Erythroblast (primary cell): ENCODE measurements around the gene SLC37A2.
A peak's percentile ranks its signal among the peaks of the same experiment; 100 is the strongest.

Experiments
- DNase-seq, 2 experiments: peaks; one replicate each; lab custom pipeline; 2025; lab: John Stamatoyannopoulos, UW
- GATA1 ChIP-seq: IDR thresholded peaks from 2 replicates; pipeline ENCODE4 v1.6.1; 2011; ENCODE audit warnings: low read depth, mild to moderate bottlenecking, control low read depth, low read length, moderate library complexity
- POLR2A ChIP-seq: IDR thresholded peaks from 2 replicates; pipeline ENCODE4 v1.6.1; 2011; ENCODE audit warnings: mild to moderate bottlenecking, low read length

Gene SLC37A2

DNA sequence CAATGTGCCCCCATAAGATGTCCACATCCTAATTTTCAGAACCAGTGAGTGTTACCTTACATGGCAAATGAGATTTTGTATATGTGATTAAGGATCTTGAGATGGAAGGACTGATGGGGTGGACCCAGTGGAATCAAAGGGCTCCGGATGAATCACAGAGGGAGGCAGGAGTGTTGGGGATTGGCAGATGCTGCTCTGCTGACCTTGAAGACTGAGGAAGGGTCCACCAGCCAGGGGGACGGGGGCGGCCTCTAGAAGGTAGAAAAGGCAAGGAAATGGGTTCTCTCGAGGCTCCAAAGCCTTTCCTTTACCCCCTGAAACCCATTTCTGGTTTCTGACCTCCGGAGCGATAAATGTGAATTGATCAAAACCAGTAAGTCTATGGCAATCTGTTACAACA lies 29.6 kb downstream of the SLC37A2 start:
- no peak for TF ChIP-seq POLR2A
- no peak for TF ChIP-seq GATA1
- no peak for DNase-seq

- DNase-seq = no peak
- TF ChIP-seq GATA1 = no peak
- TF ChIP-seq POLR2A = no peak
Measured at GRCh38 chr11:125093502-125093901, 30.4 kb downstream of the SLC37A2 start.

GRCh38 chr11:125094731-125095130 lies 31.6 kb downstream of the SLC37A2 start:
- no peak for TF ChIP-seq GATA1
- no peak for TF ChIP-seq POLR2A
- DNase-seq = no peak

- TF ChIP-seq GATA1 (no peak), POLR2A (no peak)
Measured at GRCh38 chr11:125100136-125100535, 37.0 kb downstream of the SLC37A2 start.

GRCh38 chr11:125101596-125101995 lies 38.5 kb downstream of the SLC37A2 start:
- TF ChIP-seq GATA1 (no peak), POLR2A (no peak)
- no peak for DNase-seq

More at GRCh38 chr11:125100136-125100535, 37.0 kb downstream of the SLC37A2 start:
- DNase-seq = no peak

DNA sequence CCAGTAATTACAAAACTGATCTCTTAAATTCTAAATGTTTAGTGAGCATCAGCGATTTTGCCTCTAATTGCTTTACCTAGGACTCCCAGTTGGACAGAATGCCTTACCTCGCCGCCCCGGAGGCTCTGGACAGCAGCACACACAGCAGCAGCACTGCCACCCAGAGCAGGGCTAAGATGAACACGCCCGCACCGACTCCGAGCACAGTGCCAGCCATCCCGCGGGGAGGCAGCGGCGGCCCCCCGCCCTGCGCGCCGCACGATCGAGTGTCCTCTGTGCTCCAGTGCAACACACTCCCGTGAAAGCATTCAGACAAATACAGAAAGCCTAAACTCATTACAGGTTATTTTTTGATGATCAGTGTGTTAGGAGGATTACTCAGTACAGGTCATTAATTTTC lies 38.9 kb downstream of the SLC37A2 start:
- TF ChIP-seq GATA1 = no peak
- no peak for TF ChIP-seq POLR2A
- no peak for DNase-seq

DNA sequence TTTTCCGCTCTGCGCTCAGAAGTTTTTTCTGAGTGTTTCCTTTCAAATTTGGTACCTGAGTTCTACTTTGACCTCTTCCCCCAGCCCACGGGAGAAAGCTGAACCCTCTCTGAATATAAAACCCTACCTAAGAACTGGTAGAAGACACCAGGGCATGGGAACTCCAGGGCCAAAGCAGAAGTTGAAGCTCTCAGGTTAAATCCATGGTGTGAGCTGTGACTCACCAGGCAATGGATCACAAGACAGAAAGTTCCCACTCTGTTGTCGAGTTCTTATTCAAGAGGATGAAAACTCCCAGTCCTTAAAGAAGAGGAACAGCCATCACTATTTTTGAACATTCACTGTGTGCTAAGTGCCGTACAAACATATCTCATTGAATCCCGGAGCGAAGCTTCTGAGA lies 39.4 kb downstream of the SLC37A2 start:
- TF ChIP-seq POLR2A (no peak), GATA1 (no peak)
- no peak for DNase-seq

DNA sequence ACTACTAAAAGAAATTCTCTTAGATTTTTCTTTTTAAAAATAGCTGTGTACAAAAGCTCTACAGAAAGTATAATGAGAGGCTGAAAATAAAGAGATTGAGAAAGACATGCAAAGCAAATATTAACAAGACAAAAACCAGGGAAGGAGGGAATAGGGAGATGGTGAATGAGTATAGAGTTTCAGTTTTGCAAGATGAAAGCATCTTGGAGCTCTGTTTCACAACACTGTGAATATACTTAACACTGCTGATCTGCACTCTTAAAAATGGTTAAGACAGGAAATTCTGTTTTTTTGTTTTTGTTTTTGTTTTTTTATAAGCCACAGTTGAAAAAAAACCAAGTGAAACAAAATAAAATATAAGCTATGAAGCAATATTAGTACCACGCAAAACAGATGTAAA lies 42.8 kb downstream of the SLC37A2 start:
- DNase-seq = no peak
- TF ChIP-seq GATA1 = no peak
- TF ChIP-seq POLR2A = no peak

DNA sequence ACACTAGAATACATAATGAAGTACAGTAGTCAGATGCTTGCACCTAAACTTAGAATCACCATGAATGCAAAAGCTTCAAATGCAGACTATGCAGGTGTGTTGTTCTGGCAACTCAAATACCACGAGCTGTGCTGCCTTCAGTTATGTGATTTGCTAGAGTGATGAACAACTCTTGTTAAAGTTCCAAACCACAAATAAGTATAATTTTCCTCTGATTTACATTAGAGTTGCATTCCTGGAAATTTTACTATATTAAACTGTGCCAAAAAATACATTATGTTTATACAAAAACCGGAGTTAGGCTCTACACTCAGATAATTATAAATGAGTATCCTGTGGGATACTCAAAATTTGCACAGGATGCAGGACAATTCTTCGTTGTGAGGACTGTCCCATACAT lies 45.4 kb downstream of the SLC37A2 start:
- TF ChIP-seq POLR2A (no peak), GATA1 (no peak)
- DNase-seq = no peak

DNA sequence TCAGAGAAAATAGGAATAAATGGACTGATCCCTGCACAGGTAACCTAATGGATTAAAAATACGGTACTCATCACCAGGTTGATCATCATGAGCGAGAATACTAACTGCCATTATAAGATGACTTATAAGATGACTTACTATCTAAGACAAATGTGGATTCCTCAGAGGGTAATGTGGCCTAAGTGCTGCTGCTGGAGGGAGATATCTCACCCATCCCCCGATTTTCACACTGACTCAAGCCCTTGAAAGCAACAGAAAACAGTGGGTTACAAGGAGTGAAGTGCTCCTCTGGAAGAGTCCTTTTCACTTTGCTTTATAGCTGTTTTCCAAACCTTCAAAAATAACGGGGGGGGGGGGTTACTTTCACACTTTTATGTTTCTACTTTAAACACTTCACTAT lies 47.4 kb downstream of the SLC37A2 start:
- no peak for TF ChIP-seq GATA1
- no peak for TF ChIP-seq POLR2A
- peak; percentile 71 to 78 for DNase-seq

GRCh38 chr11:125111001-125111342 lies 47.9 kb downstream of the SLC37A2 start:
- TF ChIP-seq GATA1 (no peak), POLR2A (no peak)
- DNase-seq = peak in 1 of 2 experiments; percentile 53

- no peak for TF ChIP-seq GATA1
- TF ChIP-seq POLR2A = peak; percentile 45
- DNase-seq = peak; percentile 98 to 99
Measured at GRCh38 chr11:125111343-125112207, 48.5 kb downstream of the SLC37A2 start, which contains the start of gene TMEM218. TSS of gene TMEM218 (minus strand) at chr11:125111626. CDS start at chr11:125102241, 9,385 bp downstream.

GRCh38 chr11:125112208-125112604 lies 49.1 kb downstream of the SLC37A2 start:
- no peak for TF ChIP-seq GATA1
- TF ChIP-seq POLR2A = no peak
- DNase-seq = no peak

DNA sequence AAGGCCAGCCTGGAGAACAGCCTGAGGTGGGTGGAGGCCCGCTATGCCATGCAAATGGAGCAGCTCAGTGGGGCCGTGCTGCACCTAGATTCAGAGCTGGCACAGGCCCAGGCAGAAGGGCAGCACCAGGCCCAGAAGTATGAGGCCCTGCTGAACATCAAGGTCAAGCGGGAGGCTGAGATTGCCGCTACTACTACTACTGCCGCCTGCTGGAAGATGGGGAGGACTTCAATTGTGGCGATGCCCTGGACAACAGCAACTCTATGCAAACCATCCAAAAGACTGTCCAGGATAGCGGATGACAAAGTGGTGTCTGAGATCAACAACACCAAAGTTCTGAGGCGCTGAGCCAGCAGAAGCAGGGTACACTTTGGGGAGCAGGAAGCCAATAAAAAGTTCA lies 51.4 kb downstream of the SLC37A2 start:
- TF ChIP-seq POLR2A (no peak), GATA1 (no peak)
- DNase-seq = peak; percentile 29 to 39

- no peak for TF ChIP-seq POLR2A
- no peak for TF ChIP-seq GATA1
- no peak for DNase-seq
Measured at GRCh38 chr11:125117429-125117828, 54.3 kb downstream of the SLC37A2 start.

DNA sequence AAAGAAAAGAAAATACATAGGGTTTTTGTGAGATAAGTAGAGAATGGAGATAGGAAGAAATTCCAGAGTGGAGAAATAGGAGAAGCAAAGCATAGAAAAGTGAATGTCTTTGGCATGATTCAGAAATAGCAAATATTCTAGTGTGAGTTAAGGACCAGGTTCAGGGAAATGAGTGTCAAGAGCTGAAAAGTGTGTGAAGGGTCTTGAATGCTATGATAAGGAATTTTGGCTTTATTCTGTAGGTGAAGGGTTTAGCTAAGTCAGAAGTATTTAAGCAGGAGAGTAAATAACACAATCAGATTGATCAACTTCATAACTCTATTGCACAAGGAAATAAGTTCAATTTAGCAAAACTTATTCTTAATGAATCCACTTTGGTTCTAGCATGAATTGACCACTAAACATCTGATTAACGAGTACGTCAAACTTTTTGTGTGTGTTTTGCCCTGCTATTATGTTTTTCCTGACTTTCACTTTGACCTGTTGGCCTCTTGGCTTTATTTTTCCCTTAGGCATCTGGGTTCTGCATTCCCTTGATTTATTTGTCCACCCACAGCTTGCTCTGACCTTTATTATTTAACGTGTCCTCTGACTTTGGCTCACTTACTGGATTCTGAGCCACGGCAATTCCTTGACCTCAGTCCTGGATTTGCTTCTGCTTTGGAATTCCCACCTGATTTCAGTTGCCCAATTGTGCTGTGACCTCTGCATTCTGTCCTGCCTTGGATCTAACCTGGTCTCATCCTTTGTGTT lies 60.3 kb downstream of the SLC37A2 start:
- no peak for DNase-seq
- no peak for TF ChIP-seq POLR2A
- TF ChIP-seq GATA1 = no peak
